ENCODE measurements around the gene CDK2.
"Not testable (repeated sequence)": the region's sequence is repeated elsewhere in the genome, so short reads cannot be mapped to it uniquely, and the experiment has no call there.

Gene CDK2

DNA sequence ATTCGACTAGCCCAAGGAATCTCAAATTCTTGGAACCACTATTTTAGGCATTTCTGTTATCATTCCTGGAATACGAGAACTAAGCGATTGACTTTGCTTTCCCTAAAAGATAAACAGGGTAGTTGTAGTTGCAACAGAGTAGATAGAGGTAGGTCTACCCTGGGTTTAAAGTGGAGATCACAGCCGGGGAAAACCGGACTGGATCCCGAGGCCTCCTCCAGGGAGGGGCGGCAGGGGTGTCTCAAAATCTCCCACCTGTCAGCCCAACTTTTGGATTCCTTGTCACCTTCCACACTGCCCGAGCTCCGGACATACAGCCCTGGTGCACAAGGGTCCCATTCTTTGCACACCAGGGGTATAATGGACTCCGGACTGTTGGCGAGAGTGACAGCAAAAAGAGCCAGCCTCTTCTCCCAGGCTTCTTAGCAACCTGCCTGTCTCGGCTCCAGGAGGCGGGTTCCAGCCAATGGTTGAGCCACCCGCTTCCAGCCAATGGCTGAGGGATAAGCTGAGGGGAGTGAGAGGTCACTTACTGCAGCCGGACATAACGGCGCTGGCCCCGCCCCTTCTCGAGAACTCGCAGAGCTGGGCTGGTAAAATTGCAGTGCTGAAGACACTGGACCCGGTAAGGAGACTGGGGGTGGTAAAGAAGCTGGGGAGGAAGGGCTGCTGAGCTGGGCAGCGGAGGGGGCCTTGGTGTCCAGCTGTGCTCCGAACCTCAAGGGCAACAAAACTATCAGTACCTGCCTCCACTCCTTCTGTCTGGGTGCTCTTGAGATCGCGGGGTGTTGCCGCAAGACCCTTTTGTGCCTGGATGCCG, 30.3 kb downstream of the CDK2 start, which contains the start of gene SUOX:
TSS of gene SUOX (plus strand) at position 562 of the 820 bp plus-strand sequence. CDS start 4,946 bp downstream, outside the sequence.
- peak within 1 kb of the TSS; percentile 7; the same call in 1 of the 2 replicates for H3K27ac ChIP-seq (ENCODE audit: low read depth, low read length)
- H2AFZ ChIP-seq (ENCODE audit: low read length, unreplicated experiment) = peak within 1 kb of the TSS; percentile 66
- H3K4me1 ChIP-seq (ENCODE audit: control insufficient read depth, insufficient read depth, low read length, unreplicated experiment) = no peaks in the 10 kb centered on the region
- H3K27me3 ChIP-seq (ENCODE audit: insufficient read depth, low read length) = no peaks in the 10 kb centered on the region
- H3K4me3 ChIP-seq (ENCODE audit: low read depth, low read length) = peak within 1 kb of the TSS; percentile 79
- H3K36me3 ChIP-seq (ENCODE audit: insufficient read depth, low read length) = 0 out of 2 replicates have a peak, but pooled peaks cover 4% of the 10 kb centered on the region
- H3K79me2 ChIP-seq (ENCODE audit: control insufficient read depth, insufficient read depth, low read length, unreplicated experiment) = no peaks in the 10 kb centered on the region

DNA sequence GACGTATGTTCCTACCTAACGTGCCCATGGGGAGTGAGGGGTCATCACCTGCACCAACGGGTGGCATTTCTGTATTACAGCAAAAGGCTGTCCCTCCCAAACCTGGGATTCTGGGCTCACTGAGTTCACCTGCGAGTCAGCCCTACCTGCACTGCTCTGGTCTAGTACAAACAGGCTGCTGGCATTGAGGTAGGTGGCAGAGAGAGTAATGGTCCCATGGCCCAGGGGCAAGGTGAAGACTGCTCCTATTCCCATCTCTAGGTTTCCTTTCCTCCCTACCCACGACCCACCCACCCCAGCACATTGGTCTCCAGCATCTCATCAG, 30.9 kb downstream of the CDK2 start:
- H3K36me3 ChIP-seq (ENCODE audit: insufficient read depth, low read length) = 0 out of 2 replicates have a peak, but pooled peaks cover 4% of the 10 kb centered on the region
- peak overlapping the region; percentile 79 for H3K4me3 ChIP-seq (ENCODE audit: low read depth, low read length)
- no peaks in the 10 kb centered on the region for H3K79me2 ChIP-seq (ENCODE audit: control insufficient read depth, insufficient read depth, low read length, unreplicated experiment)
- H3K27me3 ChIP-seq (ENCODE audit: insufficient read depth, low read length) = no peaks in the 10 kb centered on the region
- H2AFZ ChIP-seq (ENCODE audit: low read length, unreplicated experiment) = no peak overlapping the region
- H3K4me1 ChIP-seq (ENCODE audit: control insufficient read depth, insufficient read depth, low read length, unreplicated experiment) = no peaks in the 10 kb centered on the region
- H3K27ac ChIP-seq (ENCODE audit: low read depth, low read length) = no peak overlapping the region

DNA sequence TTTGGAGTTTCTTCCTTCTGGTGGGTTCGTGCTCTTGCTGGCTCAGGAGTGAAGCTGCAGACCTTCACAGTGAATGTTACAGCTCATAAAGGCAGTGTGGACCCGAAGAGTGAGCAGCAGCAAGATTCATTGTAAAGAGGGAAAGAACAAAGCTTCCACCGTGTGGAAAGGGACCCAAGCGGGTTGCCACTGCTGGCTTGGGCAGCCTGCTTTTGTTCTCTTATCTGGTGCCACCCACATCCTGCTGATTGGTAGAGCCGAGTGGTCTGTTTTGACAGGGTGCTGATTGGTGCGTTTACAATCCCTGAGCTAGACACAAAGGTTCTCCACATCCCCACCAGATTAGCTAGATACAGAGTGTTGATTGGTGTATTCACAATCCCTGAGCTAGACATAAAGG, 32.9 kb downstream of the CDK2 start:
- not testable (repeated sequence) for H3K27me3 ChIP-seq (ENCODE audit: insufficient read depth, low read length); H3K4me1 ChIP-seq (ENCODE audit: control insufficient read depth, insufficient read depth, low read length, unreplicated experiment); H3K36me3 ChIP-seq (ENCODE audit: insufficient read depth, low read length); H3K27ac ChIP-seq (ENCODE audit: low read depth, low read length); H3K79me2 ChIP-seq (ENCODE audit: control insufficient read depth, insufficient read depth, low read length, unreplicated experiment); H3K4me3 ChIP-seq (ENCODE audit: low read depth, low read length); H2AFZ ChIP-seq (ENCODE audit: low read length, unreplicated experiment)

GRCh38 chr12:55999999-56000540, 33.4 kb downstream of the CDK2 start:
- H3K36me3 ChIP-seq (ENCODE audit: insufficient read depth, low read length); H3K4me3 ChIP-seq (ENCODE audit: low read depth, low read length); H3K27me3 ChIP-seq (ENCODE audit: insufficient read depth, low read length); H3K79me2 ChIP-seq (ENCODE audit: control insufficient read depth, insufficient read depth, low read length, unreplicated experiment); H2AFZ ChIP-seq (ENCODE audit: low read length, unreplicated experiment); H3K4me1 ChIP-seq (ENCODE audit: control insufficient read depth, insufficient read depth, low read length, unreplicated experiment); H3K27ac ChIP-seq (ENCODE audit: low read depth, low read length): not testable (repeated sequence)

DNA sequence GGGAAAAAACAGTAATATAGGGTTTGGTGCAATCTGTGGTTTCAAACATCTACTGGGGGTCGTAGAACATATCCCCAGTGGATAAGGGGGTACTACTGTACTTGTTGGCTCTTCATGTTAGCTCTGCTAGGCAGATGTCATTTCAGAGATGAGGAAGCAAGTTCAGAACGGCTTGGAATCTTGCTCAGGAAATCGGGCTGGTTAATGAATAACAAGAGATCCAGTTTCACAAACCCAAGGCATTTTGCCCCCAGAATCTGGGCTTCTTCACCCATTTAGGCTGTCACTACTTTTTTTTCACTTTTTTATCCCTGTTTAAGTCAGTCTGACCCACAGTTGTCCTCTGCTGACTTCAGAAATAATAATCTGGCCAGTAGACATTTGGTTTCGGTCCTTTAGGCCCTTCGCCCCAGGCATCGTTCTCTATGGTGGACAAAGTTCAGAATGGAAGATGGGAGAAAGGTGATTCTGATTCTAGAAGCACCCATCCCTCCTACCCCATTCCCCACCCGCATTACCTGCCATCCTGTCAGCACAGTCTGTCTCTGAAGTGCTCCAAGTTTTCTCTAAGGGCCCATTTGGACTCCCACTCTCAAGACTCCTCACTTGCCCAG, 35.0 kb downstream of the CDK2 start:
- Histone ChIP-seq H3K4me1 (ENCODE audit: control insufficient read depth, insufficient read depth, low read length, unreplicated experiment) (no peaks in the 10 kb centered on the region), H2AFZ (ENCODE audit: low read length, unreplicated experiment) (no peak overlapping the region), H3K4me3 (ENCODE audit: low read depth, low read length) (no peak overlapping the region), H3K27ac (ENCODE audit: low read depth, low read length) (no peak overlapping the region), H3K36me3 (ENCODE audit: insufficient read depth, low read length) (no peaks in the 10 kb centered on the region), H3K79me2 (ENCODE audit: control insufficient read depth, insufficient read depth, low read length, unreplicated experiment) (no peaks in the 10 kb centered on the region), H3K27me3 (ENCODE audit: insufficient read depth, low read length) (no peaks in the 10 kb centered on the region)

GRCh38 chr12:56003376-56003775, 36.7 kb downstream of the CDK2 start:
- not testable (repeated sequence) for H3K36me3 ChIP-seq (ENCODE audit: insufficient read depth, low read length); H3K27ac ChIP-seq (ENCODE audit: low read depth, low read length); H3K4me3 ChIP-seq (ENCODE audit: low read depth, low read length); H3K79me2 ChIP-seq (ENCODE audit: control insufficient read depth, insufficient read depth, low read length, unreplicated experiment); H3K4me1 ChIP-seq (ENCODE audit: control insufficient read depth, insufficient read depth, low read length, unreplicated experiment); H3K27me3 ChIP-seq (ENCODE audit: insufficient read depth, low read length); H2AFZ ChIP-seq (ENCODE audit: low read length, unreplicated experiment)

DNA sequence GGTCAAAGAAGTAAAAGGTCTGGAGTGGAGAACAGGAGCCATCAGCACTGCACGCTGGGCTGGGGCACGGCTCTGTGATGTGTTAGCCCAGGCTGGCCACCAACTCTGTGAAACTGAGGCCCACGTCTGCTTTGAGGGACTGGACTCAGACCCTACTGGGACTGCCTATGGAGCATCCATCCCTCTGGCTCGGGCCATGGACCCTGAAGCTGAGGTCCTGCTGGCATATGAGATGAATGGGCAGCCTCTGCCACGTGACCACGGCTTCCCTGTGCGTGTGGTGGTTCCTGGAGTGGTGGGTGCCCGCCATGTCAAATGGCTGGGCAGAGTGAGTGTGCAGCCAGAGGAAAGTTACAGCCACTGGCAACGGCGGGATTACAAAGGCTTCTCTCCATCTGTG, 37.6 kb downstream of the CDK2 start:
- H2AFZ ChIP-seq (ENCODE audit: low read length, unreplicated experiment) = no peak overlapping the region
- no peak overlapping the region for H3K4me3 ChIP-seq (ENCODE audit: low read depth, low read length)
- H3K36me3 ChIP-seq (ENCODE audit: insufficient read depth, low read length) = no peaks in the 10 kb centered on the region
- no peaks in the 10 kb centered on the region for H3K4me1 ChIP-seq (ENCODE audit: control insufficient read depth, insufficient read depth, low read length, unreplicated experiment)
- H3K27me3 ChIP-seq (ENCODE audit: insufficient read depth, low read length) = no peaks in the 10 kb centered on the region
- no peak overlapping the region for H3K27ac ChIP-seq (ENCODE audit: low read depth, low read length)
- no peaks in the 10 kb centered on the region for H3K79me2 ChIP-seq (ENCODE audit: control insufficient read depth, insufficient read depth, low read length, unreplicated experiment)

- Histone ChIP-seq H2AFZ (ENCODE audit: low read length, unreplicated experiment) (peak overlapping the region; percentile 99), H3K79me2 (ENCODE audit: control insufficient read depth, insufficient read depth, low read length, unreplicated experiment) (no peaks in the 10 kb centered on the region), H3K36me3 (ENCODE audit: insufficient read depth, low read length) (no peaks in the 10 kb centered on the region), H3K4me3 (ENCODE audit: low read depth, low read length) (peak overlapping the region; percentile 96), H3K27me3 (ENCODE audit: insufficient read depth, low read length) (no peaks in the 10 kb centered on the region), H3K4me1 (ENCODE audit: control insufficient read depth, insufficient read depth, low read length, unreplicated experiment) (no peaks in the 10 kb centered on the region), H3K27ac (ENCODE audit: low read depth, low read length) (peak overlapping the region; percentile 61; the same call in 1 of the 2 replicates)
Observed at GRCh38 chr12:56007564-56008559, 41.2 kb downstream of the CDK2 start.

DNA sequence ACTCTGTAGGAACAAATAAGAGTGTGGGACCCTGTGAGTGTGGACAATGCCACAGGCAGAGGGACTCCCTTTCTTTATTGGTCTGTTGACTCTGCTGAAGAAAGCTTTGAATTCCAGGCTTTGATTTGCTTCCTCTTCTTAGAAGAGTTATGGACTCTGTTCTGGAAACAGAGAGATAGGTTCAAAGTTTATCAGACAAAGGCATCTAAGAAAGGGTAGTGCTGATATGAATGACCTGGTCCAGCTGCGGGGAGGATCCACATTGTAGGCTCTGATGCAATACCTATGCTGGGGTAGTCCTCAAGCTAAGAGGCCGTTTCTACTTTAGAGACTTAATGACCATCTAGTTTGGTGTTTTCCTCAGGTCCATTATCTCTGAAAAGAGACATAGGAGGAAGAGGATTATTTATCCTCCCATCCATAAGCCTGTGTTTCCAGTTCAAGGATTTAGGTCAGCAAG, 43.5 kb downstream of the CDK2 start:
- Histone ChIP-seq H3K4me1 (ENCODE audit: control insufficient read depth, insufficient read depth, low read length, unreplicated experiment) (no peaks in the 10 kb centered on the region), H3K27ac (ENCODE audit: low read depth, low read length) (no peak overlapping the region), H2AFZ (ENCODE audit: low read length, unreplicated experiment) (no peak overlapping the region), H3K79me2 (ENCODE audit: control insufficient read depth, insufficient read depth, low read length, unreplicated experiment) (no peaks in the 10 kb centered on the region), H3K36me3 (ENCODE audit: insufficient read depth, low read length) (no peaks in the 10 kb centered on the region), H3K4me3 (ENCODE audit: low read depth, low read length) (no peak overlapping the region), H3K27me3 (ENCODE audit: insufficient read depth, low read length) (no peaks in the 10 kb centered on the region)

GRCh38 chr12:56011509-56012090, 45.0 kb downstream of the CDK2 start:
- no peaks in the 10 kb centered on the region for H3K36me3 ChIP-seq (ENCODE audit: insufficient read depth, low read length)
- H3K79me2 ChIP-seq (ENCODE audit: control insufficient read depth, insufficient read depth, low read length, unreplicated experiment) = no peaks in the 10 kb centered on the region
- no peaks in the 10 kb centered on the region for H3K27me3 ChIP-seq (ENCODE audit: insufficient read depth, low read length)
- no peak overlapping the region for H3K4me3 ChIP-seq (ENCODE audit: low read depth, low read length)
- H3K4me1 ChIP-seq (ENCODE audit: control insufficient read depth, insufficient read depth, low read length, unreplicated experiment) = no peaks in the 10 kb centered on the region
- H3K27ac ChIP-seq (ENCODE audit: low read depth, low read length) = no peak overlapping the region
- no peak overlapping the region for H2AFZ ChIP-seq (ENCODE audit: low read length, unreplicated experiment)

Measured in ACC112 (cell line).